GM19043 (cell line): ENCODE measurements around the gene TRAPPC3L.
A peak's percentile ranks its signal among the peaks of the same experiment; 100 is the strongest.

ENCODE experiments used
- ATAC-seq: cut with Tn5 transposase; IDR thresholded peaks from one replicate; pipeline ENCODE4 v1.9.1; 2021; ENCODE audit warnings: low read depth; ENCODE audit not compliant: unreplicated experiment

TRAPPC3L gene

DNA sequence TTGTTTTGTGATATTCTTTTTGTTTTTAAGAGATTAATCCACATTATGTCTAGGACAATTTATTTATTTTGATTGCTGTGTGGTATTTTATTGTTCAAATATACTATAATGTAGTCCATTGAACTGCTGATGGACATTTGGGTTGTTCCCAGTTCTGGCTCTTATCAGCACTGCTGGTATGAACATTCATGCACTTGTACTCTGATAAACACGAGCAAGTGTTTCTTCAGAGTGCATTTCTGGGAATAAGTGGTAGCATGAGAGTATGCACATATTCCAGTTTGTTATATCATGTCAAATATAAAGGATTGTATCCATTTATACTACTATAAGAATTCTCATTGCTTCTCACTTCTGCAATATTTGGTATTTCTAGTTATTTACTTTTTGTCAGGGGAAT, 77.2 kb downstream of the TRAPPC3L start:
- no peak for ATAC-seq

DNA sequence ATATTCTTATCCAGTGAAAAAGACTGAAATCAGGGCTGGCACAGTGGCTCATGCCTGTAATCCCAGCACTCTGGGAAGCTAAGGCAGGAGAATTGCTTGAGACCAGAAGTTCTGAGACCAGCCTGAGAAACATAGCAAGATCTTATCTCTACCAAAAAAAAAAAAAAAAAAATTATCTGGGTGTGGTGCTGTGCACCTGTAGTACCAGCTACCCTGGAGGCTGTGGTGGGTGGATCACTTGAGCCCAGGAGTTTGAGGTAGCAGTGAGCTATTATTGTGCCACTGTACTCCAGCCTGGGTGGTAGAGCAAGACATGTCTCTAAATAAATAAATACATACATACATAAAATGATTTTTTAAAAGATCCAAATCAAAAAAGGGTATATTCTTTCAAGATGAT, 78.0 kb downstream of the TRAPPC3L start:
- ATAC-seq = no peak

DNA sequence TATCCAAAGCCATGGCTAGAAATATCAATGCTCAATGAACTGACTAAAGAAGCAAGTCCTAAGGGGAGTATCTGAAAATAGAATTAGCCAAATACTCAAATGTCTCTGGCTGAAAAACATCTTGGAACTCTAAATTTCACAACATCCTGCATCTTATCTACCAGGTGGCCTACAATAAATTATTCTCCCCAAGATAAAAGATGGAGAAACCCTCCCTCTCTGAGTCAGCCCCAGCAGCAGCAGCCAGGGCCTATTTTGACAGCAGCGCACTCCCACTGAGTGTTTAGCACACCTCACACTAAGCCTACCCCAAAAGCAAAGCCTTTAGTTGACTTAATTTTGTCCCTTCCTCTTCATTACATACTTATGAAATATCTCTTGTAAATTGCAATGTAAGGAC, 78.4 kb downstream of the TRAPPC3L start:
- ATAC-seq = no peak

DNA sequence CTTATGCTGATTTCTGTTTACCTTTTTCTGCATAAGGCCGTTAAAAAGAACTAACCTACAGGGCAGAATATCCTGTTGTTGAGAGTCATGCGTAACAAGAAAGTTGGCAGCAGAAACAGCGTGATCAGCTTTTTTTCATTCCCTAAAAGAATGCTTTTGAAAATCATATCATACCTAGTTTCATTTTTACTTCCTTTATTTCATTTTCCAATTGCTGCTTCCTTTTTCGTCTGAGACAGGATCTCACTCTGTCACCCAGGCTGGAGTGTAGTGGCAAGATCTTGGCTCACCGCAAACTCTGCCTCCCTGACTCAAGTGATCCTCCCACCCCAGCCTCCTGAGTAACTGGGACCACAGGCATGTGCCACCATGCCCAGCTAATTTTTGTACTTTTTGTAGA, 80.2 kb downstream of the TRAPPC3L start:
- no peak for ATAC-seq

DNA sequence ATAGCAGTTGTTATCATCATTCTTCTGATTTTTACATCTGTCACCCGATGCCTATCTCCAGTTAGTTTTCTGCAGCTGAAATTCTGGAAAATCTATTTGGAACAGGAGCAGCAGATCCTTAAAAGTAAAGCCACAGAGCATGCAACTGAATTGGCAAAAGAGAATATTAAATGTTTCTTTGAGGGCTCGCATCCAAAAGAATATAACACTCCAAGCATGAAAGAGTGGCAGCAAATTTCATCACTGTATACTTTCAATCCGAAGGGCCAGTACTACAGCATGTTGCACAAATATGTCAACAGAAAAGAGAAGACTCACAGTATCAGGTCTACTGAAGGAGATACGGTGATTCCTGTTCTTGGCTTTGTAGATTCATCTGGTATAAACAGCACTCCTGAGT, 82.2 kb downstream of the TRAPPC3L start:
- no peak for ATAC-seq

DNA sequence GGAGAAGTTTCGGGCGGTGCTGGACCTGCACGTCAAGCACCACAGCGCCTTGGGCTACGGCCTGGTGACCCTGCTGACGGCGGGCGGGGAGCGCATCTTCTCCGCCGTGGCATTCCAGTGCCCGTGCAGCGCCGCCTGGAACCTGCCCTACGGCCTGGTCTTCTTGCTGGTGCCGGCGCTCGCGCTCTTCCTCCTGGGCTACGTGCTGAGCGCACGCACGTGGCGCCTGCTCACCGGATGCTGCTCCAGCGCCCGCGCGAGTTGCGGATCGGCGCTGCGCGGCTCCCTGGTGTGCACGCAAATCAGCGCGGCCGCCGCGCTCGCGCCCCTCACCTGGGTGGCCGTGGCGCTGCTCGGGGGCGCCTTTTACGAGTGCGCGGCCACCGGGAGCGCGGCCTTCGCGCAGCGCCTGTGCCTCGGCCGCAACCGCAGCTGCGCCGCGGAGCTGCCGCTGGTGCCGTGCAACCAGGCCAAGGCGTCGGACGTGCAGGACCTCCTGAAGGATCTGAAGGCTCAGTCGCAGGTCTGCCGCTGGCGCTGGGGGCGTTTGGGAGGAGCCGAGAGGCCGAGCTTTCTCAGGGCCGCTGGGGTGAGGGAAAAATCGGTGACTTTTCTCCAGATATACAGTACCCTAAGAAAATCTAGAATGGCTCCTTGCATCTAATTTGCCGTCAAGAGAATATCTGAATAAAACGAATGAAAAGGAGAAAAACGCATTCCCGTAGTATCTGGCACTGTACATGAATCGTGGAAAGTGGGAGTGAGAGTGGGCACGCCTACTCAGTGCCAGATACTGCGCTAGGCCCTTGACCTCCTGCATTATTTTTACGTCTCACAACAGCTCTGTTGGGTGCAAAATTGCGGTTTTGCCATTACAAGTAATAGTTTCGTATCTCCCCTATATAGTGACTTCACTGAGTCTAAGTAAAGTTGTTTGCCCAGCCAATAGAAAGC, 83.3 kb downstream of the TRAPPC3L start:
- ATAC-seq = peak; percentile 77

DNA sequence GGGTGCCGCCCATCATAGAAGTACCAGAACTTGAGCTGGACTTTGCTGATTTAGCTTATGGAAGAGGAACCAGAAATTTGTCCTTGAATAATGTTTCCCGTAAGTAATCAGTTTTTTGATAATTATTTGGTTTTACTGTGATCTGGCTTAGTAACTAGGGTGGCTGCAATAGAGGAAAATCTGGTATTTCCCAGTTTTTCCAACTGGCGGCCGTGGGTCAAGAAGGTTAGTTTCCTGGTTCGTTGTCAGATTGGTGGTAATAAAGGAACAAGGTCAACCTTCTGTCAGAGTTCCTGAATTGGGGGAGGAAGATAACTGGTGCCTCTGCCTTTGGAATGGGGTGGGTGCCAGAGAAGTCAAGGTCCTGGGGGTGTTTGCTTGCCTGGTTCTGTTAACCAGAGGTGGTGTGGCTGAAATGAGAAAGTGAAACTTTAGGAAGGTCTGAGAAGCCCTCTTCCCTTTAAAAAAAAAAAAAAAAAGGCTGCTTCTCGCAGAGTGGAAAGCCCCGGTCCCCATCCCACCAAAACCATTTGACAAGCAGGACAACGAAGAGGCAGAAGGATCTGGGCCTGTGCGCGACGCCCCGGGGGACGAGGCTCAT, 84.1 kb downstream of the TRAPPC3L start, which contains the start of gene CALHM6:
CALHM6 (plus strand) TSS at position 45 of the 601 bp plus-strand sequence; CDS start at position 600, 555 bp downstream.
- peak; percentile 1 for ATAC-seq

DNA sequence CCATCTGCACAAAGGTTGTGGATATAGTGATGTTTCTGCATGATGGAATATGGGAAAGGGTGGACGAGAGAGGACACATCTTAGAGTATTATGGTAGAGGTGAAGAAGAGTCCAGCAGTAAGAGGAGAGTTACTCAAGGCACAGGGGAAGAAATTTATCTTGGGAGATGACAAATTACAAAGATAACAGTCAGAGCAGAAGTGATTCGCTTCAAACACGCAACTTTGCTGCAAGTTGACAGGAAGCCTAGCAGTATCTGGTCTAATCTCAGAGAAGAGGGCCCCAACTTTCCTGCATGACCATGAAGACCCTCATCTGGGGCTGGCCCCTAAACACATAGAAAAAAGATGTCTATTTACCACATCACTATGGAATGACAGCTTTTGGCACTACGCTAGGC, 85.6 kb downstream of the TRAPPC3L start:
- no peak for ATAC-seq

DNA sequence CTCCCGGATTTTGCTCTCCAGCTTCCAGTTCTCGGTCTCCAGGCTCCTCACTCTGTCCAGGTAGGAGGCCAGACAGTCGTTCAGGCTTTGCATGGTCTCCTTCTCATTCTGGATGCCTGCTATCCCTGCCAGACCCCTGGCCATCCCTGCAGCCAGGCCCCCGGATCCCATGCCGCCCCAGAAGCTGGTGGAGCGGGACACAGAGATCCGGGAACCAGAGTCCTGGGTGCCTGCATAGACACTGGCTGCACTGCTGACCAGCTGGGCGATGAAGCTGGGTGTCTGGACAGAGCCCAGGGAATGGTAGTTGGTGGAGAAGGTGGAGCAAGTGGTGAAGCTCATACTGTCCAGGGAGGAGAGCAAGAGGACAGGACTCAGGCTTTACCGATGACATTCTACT, 87.2 kb downstream of the TRAPPC3L start:
- ATAC-seq = no peak

DNA sequence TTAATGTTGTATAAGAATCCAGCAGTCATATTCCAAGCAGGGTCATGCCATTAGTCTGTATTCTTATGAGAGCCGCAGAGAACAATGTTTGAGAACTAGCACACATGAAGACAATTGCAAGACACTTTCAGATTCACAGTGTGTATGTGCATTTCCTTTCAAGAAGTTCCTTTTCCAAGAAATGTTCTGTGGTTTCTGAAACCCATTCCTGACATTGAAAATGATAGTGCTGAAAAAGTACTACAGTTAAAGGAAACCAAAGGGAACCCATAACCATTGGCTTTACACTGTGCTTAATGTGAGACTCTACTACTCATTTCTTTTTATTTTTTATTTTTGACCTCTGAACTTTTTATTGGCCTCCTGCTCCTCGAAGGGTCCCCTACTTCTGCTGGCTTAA, 88.6 kb downstream of the TRAPPC3L start:
- no peak for ATAC-seq

DNA sequence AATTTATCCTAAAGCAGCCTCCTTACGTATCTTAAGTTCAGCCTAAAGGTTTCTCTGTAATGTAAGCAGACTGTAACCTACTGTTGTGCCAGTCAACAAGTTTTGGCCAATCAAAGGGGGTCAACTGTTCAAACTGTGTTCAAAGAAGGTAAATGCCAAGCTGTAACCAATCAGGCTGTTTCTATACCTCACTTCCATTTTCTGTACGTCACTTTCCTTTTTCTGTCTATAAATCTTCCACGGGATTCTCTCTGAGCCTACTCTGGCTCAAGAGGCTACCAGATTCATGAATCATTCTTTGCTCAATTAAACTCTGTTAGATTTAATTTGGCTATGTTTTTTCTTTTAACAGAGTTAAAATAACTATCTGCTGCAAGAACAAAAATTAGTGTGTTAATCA, 89.4 kb downstream of the TRAPPC3L start:
- ATAC-seq = no peak

DNA sequence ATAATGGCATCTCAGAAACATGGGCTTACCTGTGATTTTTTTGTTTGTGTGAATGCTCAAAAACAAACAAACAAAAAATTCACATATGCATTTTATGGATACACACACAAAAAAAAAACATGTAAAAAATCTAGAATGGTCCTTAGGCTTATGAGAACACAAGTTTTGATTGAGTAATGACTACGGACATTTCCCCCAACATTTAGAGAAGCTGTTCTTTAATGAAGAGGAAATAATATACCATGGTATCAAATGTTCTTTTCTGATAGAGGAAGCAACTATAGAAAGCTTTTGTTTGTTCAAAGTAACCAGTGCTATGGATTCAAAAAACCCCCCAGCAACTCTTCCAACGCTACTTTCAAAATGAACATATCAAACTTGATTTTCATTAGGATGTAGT, 93.0 kb downstream of the TRAPPC3L start:
- ATAC-seq = no peak

DNA sequence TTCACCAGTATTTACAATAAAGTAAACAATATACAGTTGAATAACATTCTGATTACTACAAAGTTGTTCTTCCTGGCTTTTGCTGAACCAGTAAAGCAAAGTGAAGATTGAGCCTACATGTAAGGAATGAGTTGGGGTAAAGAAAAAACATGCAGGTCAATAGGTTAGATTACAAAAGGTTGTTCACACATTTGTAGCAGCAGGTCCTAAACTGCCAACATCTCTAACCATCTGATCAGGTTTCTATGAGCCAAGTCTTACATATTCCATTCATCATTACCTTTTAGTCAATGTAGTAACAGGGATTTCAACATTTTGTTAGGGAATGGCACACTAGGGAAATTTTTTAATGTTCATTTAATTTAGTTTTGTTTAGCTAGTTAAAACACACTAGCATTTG, 93.6 kb downstream of the TRAPPC3L start:
- no peak for ATAC-seq

DNA sequence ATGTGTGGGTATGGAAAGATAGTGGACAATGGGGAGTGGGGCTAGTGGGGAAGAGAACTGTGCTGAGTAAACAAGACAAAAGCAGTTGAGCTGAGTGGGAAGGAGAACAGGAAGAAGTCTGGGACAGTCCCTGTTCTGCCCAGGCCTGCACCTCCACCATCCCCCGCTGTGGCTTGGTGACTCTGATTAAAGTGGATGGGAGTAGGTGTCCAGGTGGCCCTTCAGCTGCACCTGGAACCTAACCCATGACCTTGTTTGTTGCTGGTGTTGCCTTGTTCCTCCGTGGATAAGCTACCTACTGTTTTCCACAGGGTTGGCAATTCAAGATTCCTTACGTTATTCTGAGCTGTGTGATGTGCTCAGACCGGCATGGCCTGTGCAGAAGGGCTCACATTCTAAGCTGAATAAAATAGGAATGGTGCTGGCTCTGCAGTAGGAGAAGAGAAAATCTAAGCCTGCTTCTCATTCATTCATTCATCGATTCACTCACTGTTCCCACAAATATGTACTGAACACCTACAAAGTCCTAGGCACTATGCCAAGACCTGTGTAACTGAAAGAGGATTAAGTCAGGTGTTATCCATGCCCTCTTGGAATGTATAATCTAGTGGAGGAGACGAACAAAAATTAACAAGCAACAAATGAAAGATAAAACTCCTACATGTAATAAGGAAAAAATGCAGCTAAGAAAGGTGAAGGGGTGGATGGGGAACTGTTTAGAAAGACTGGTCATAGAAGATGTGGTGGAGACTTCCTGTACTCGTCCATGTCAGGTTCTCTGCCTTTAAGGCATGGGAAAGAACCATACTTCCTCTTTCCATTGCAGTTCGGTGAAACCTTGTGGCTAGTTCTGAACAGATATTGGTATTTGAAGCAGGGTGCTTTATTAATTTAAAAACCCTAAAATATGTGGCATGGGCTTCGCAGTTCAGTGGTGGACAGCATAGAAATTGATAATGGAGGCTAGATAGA, 94.4 kb downstream of the TRAPPC3L start:
- ATAC-seq = peak; percentile 88

DNA sequence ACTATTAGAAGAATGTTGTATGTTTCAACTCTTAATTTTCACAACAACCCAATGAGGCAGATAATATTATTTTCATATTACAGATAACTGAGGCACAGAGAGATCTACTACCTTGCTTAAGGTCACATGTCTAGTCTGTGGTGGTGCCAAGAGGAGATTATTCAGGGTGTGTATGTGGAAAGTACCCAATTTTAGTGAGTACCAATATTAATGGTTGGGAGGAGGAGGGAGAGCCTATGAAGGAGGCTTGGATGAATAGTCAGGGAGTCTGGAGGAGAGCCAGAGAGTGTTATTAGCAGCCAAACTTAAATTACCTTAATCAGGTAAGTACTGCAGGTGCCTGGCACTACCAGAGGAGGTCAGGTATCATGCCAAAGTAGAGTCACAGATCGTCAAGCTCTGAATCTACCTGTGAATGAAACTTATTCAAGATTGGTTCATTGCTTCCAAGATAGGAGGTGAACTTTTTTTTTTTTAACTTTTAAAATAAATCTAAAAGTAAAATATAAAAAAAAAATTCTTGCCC, 95.2 kb downstream of the TRAPPC3L start:
- ATAC-seq = no peak

DNA sequence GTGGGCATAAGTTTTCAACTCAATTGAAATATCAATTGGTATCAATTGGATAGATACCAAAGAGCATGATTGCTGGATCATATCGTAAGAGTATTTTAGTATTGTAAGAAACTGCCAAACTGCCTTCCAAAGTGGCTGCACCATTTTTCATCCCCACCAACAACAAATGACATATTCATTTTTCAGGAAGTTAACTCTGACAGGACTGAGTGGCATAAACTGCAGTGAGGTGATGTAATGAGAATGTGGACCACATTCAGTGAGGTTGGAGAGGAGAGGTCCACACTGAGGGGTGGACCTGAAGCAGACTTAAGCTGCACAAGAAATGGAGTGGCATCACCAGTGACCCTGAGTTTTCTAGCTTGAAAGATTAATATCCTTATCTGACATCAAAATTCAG, 95.9 kb downstream of the TRAPPC3L start:
- ATAC-seq = no peak

DNA sequence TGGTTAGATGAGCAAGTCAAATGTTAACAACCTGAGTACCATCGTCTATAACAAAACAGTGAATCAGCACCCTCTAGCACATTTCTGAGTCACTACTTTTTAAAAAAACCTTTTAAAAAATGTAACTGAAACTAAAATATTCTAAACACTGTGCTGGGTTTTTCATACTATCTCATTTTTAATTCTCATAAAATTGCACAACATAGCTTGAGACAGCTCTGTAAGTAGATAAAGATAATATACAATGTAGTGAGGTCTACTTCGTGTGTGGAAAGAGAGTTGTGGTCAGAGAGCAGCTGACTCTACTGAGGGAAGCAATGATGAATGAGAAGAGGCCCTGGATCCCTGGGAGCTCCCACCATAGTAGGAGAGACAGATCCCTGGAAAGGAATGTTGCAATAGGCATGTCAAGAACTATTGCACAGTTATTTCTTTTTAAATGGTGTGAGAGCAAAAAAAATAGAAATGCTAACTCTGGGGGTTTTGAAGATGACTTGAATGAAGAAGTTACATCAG, 97.9 kb downstream of the TRAPPC3L start:
- ATAC-seq = no peak

DNA sequence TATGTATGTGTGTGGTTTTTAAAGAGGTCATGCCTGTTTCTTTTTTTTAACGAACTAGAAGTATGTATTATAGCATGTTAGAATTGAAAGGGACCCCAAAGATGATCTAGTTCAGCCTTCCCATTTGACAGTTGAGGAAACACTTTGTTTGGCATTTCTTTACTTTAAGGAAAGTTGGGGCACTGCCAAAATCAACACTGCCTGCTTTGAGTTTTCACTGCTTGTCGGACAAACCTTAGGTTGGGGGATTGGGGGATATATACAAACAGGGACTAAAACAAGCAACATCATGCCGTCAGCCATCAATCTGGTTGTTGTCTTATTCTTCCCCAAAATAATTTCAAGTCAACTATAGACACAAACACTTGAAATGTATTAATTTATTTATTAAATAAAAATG, 98.4 kb downstream of the TRAPPC3L start:
- no peak for ATAC-seq

DNA sequence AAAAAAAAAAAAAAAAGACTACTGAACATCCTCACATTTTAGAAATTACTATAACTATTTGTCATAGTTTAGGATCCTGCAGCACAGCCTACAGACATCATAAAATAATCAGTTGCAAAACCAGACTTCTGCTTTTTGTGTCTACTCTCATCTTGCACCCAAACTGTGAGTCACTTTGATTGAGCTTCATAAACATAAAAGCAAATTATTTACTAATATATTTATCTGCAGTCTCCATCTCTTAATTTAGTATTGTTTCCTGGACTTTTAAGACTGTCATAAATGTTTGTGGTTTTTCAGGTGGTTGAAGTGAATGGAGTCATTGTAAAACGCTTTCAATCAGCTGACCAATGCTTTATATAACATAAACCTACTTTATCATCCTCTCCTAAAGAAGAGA, 99.1 kb downstream of the TRAPPC3L start:
- ATAC-seq = no peak

DNA sequence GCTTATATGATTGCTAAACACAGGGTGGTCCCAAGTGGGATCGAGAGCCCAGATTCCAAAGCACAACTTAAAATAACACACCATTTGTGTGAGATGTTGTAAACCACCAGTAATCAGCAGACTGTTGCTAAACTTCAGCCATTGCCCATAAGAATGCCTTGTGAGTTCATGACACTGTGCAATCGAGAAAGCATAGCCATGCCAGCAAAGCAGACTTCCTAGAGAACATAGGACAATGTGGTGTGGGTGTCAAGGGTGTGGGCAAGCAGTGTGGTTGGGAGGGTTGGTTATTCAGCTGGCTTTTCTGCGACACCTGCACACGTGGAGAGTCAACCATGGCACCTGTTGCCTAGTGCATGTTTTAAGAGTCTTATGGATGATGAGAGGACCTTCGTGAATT, 100.4 kb downstream of the TRAPPC3L start:
- ATAC-seq = no peak
